GM12872 (cell line): ENCODE measurements around the gene SSH2.

Source experiments
- TF ChIP-seq, protein P1 (sequence below): IDR thresholded peaks from 3 replicates; pipeline ENCODE4 v1.5.1; 2011; ENCODE audit warnings: low read depth, mild to moderate bottlenecking, low read length, moderate library complexity; ENCODE audit not compliant: insufficient read depth

The SSH2 gene

DNA sequence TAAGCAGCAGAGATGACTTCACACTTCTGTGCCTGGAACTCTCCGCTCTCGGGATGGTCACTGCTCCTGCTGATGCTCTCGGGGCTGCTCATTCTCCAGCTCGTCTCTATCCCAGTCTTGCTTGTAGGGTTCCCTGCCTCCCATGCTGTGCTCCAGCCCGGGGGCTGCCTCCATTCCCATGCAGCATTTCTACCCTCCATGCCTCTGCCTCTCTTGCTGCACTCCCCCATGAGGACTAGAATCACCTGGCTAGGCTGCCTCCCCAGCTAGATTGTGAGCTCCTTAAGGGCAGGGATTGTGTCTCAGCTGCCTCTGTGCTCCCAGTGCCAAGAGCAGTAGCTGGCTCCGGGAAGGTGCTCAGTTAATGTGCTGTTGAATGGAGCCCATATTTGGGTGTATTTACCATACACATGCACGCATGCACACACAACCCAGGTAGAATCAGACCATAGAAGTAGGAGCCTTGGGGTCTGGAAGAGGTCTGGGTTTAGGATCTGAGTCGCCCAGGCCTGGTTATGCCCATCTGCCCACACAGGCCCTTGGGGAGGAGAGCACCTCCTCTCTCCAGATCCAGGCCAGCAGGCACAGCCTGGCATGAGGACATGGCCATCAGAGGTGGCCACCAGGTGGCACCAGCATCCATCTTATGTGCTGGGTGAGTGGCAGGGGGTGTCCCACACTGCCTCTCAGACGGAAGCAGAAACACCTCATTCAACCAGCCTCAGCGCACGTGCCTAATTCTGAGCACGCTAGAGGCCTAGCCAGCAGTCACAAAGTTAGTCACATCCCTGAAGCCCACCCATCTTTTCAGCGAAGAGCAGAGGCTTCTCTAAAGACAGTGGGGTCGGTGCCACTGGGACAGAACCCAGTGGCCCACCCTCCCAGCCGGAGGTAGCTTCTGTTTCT, 349.9 kb downstream of the SSH2 start:
- TF ChIP-seq, protein P1, sequence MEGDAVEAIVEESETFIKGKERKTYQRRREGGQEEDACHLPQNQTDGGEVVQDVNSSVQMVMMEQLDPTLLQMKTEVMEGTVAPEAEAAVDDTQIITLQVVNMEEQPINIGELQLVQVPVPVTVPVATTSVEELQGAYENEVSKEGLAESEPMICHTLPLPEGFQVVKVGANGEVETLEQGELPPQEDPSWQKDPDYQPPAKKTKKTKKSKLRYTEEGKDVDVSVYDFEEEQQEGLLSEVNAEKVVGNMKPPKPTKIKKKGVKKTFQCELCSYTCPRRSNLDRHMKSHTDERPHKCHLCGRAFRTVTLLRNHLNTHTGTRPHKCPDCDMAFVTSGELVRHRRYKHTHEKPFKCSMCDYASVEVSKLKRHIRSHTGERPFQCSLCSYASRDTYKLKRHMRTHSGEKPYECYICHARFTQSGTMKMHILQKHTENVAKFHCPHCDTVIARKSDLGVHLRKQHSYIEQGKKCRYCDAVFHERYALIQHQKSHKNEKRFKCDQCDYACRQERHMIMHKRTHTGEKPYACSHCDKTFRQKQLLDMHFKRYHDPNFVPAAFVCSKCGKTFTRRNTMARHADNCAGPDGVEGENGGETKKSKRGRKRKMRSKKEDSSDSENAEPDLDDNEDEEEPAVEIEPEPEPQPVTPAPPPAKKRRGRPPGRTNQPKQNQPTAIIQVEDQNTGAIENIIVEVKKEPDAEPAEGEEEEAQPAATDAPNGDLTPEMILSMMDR: peak; percentile 96

DNA sequence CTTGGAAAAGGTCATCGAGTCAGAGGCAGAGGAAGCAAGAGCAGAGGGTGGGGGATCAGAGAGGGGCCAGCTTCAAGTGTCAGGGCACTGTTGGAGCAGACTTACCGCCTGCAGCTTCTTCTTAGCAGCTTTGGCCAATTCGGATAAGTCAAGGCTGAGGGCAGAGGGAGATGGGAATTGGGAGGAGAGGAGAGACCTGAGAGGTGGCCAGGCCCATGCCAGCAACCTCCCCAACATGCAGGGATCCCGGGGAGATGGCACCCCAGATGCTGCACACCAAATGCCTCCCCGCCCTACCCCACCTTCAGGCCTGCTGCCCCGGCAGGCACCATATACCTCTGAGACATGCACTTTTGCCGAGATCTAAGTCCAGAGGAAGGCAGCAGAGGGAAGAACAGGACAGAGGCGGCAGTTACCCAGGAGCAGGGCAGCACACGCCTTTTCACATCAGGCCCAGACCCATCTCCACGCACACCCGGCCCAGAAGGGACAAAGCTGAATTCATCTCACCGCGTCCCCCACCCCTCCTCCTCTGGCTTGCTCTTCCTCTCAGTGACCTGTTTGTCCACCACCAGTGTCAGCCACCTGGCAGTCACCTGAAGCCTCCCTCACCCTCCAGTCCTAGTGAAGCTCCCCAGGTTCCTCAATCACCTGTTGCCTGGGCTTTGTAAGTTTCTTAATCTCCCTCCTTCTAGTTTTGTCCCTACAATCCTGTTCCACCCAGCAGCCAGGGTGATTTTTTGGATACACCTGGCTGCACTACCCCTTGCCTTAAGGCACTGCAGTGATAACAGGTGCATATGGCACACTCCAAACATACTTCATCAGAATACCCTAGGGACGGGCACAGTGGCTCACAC, 351.2 kb downstream of the SSH2 start:
- TF ChIP-seq, protein P1: no peak

DNA sequence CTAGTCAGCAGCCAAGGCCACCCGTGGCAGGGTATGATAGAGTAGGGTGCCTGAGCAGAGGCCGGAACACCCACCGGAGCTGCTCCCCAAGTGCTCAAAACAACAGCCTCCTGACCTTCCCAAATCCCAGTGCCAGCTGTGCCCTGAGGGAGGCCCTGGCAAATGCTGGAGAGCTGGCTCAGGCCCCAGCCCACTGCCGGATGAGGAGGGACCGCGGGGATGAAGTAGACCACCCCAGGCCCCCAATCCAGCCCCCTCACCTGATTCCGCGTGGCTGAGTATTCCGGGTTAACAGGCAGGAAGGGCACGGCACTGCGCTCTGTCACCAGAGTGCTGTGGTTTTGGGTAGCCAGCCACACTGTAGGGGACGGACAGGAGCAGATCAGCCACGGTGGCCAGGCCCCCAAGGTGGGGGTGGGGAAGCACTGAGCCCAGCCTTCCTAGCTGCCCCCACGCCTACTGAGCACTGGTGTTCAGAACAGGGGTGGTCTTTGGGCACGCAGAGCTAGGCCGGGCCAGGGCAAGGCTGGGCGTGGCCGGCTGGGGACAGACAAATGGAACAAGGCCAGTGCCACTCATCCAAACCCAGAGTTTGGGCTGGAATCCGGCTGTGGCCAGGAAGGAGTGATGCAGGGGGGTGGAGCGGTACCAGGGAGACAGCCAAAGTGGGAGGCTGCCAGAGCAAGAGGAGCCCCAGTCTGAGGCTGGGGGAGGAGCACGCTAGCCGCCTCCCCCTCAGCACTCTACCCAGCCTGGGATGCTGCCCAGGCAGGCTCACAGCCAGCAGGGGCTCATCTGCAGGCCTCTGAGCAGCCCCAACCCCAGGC, 352.4 kb downstream of the SSH2 start:
- TF ChIP-seq, protein P1: no peak

DNA sequence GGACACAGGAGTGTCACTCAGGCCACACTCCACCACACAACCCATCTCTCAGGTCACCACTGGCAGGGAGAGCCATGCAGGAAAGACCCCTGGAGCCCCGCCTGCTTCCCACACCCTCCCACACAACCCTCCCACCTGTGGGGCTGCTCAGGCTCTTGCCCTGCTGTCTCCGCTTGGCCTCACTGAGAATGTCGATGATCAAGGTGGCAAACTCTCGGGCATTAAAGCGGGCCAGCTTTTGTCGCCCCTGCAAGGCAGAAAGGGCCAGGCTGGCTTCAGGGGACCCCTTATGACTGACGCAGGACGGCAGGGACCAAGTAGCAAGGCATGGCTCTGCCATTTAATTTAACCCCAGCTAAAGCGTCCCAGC, 353.0 kb downstream of the SSH2 start:
- TF ChIP-seq, protein P1: no peak

DNA sequence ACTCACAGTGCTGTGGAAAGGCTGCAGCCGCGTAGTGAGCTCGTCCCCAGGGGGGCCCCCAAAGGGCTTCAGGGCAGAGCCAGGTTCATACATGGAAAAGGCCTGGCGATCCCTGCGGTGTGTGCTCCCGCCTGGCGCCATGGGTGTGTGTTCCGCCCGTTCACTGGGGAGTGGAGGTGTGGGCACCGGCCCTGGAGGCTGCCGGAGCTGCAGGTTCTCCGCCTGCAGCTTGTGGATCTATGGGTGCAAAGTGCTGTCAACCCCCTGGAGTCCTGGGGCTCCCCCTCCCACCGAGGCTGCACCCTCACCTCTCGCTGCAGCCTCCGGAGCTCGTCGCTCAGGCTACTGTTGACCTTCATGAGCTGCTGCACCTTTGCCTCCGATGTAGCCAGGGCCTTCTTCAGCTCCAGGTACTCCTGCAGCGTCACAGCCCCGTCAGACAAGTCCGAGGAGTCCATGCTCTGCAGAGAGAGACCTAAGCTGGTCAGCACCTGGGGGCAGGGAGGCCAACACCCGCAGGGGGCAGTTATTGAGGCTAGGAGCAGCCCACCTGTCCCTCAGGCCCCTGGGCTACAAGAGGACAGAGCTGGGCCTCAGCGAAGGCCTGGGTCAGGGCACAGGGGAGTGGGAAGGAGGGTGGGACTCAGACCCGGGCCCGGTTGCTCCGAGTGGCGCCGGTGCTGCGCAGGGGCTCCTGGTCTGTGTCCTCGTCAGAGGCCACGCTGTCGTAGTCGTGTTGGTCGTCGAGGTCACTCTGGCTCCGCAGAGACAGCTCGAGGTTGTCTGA, 353.6 kb downstream of the SSH2 start:
- TF ChIP-seq, protein P1: no peak
